Osteocyte (in vitro differentiated cells): Measurements from ENCODE around the gene AP2A2. TPM values are rescaled to one million over a fixed set of nuclear protein-coding genes. Genes with fewer than 3 reads are reported as not detected.

Experiments used
- DNase-seq: peaks from one replicate; pipeline ENCODE4 v3.0.0; 2021; ENCODE audit warnings: mixed read lengths; ENCODE audit not compliant: unreplicated experiment; ENCODE audit errors: extremely low spot score
- H3K27ac Mint-ChIP-seq: one replicate; pipeline ENCODE4 v1.8.0; 2021; ENCODE audit warnings: mild to moderate bottlenecking, mixed read lengths; ENCODE audit not compliant: unreplicated experiment
- H3K27me3 Mint-ChIP-seq: one replicate; pipeline ENCODE4 v1.8.0; 2021; ENCODE audit warnings: mixed read lengths; ENCODE audit not compliant: unreplicated experiment
- H3K36me3 Mint-ChIP-seq: one replicate; pipeline ENCODE4 v1.8.0; 2021; ENCODE audit warnings: mixed read lengths; ENCODE audit not compliant: unreplicated experiment
- H3K4me1 Mint-ChIP-seq: one replicate; pipeline ENCODE4 v1.8.0; 2021; ENCODE audit warnings: mixed read lengths; ENCODE audit not compliant: unreplicated experiment
- H3K4me3 Mint-ChIP-seq: one replicate; pipeline ENCODE4 v1.8.0; 2021; ENCODE audit warnings: mild to moderate bottlenecking, moderate library complexity, mixed read lengths; ENCODE audit not compliant: unreplicated experiment
- H3K9me3 Mint-ChIP-seq: one replicate; pipeline ENCODE4 v1.8.0; 2021; ENCODE audit warnings: mixed read lengths; ENCODE audit not compliant: unreplicated experiment
- total RNA-seq: library from RNA; stranded (reverse); gene quantifications from 2 replicates; pipeline ENCODE4 v1.2.1, GENCODE V29; 2021
- TF ChIP-seq, protein P1 (sequence below): fragments of 200-600 bp; sonication (generic); IDR thresholded peaks from 2 replicates; pipeline ENCODE4 v1.5.0; 2021; ENCODE audit warnings: antibody characterized with exemption, mild to moderate bottlenecking, moderate library complexity

The AP2A2 gene
- total RNA-seq, 1 donor from 2014 or later = 102 TPM

DNA sequence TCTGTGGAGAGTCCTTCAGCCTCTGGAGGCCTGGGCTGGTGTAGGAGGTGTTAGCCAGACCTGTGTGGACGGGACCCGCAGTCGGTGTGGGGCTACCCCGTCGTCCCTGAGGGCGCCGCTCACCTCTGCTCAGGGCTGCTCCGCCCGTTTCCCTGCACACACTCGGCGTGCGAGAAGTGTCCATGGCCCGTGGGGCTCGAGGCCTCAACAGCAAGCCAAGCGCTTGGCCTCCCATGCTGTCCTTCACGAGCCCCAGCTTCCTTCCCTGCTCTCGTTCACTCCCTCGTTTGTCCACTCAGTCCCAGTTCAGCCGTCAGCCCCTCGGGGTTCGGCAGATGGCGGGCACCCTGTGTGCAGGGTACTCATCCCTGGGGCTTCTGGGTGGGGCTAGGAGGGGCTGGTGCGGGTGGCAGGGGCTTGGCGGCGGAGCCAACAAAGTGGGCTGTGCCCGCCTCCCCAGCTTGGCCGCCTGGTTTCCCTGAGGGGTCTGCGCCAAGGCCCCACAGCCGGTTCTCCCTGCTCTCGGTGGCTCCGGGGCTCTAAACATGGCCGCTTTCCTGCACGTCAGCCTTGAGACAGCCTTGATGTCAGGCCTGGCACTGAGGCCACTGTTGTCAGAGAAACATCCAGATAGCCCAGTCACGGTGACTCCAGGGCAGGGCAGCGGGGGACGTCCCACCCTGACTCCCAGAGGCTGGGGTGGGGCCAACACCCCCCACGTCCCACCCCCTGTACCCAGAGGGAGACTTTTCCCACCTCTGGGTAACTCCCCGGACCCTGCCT is 107.5 kb downstream of the AP2A2 start:
- H3K9me3 Mint-ChIP-seq = no peaks in the 10 kb centered on the region
- H3K4me1 Mint-ChIP-seq = no peaks in the 10 kb centered on the region
- DNase-seq = no peak
- no peak overlapping the region for H3K27ac Mint-ChIP-seq
- no peak overlapping the region for H3K4me3 Mint-ChIP-seq
- no peaks in the 10 kb centered on the region for H3K27me3 Mint-ChIP-seq
- TF ChIP-seq, protein P1, sequence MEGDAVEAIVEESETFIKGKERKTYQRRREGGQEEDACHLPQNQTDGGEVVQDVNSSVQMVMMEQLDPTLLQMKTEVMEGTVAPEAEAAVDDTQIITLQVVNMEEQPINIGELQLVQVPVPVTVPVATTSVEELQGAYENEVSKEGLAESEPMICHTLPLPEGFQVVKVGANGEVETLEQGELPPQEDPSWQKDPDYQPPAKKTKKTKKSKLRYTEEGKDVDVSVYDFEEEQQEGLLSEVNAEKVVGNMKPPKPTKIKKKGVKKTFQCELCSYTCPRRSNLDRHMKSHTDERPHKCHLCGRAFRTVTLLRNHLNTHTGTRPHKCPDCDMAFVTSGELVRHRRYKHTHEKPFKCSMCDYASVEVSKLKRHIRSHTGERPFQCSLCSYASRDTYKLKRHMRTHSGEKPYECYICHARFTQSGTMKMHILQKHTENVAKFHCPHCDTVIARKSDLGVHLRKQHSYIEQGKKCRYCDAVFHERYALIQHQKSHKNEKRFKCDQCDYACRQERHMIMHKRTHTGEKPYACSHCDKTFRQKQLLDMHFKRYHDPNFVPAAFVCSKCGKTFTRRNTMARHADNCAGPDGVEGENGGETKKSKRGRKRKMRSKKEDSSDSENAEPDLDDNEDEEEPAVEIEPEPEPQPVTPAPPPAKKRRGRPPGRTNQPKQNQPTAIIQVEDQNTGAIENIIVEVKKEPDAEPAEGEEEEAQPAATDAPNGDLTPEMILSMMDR = no peak
- H3K36me3 Mint-ChIP-seq = no peaks in the 10 kb centered on the region

DNA sequence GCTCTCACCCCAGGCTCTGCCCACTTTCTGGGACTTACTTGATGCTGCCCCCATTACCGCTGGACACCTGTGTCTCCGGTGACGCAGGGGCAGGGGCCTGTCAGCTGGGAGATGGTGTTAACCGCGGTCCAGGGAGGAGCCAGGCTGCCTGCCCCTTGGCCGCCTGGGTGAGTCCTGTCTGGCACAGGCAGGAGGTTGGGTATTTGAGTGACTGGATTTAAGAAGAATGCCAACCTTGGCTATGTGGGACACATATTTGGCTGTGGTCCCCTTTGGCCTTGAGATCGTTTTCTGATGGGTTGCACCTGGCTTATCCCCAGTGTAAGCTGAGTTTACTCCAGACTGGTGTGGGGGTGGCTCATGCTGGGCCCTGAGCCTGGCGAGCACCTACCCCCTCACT is 108.3 kb downstream of the AP2A2 start:
- TF ChIP-seq, protein P1 = no peak
- no peak for DNase-seq
- no peaks in the 10 kb centered on the region for H3K4me1 Mint-ChIP-seq
- no peaks in the 10 kb centered on the region for H3K36me3 Mint-ChIP-seq
- H3K9me3 Mint-ChIP-seq = no peaks in the 10 kb centered on the region
- no peak overlapping the region for H3K4me3 Mint-ChIP-seq
- H3K27me3 Mint-ChIP-seq = no peaks in the 10 kb centered on the region
- no peak overlapping the region for H3K27ac Mint-ChIP-seq

DNA sequence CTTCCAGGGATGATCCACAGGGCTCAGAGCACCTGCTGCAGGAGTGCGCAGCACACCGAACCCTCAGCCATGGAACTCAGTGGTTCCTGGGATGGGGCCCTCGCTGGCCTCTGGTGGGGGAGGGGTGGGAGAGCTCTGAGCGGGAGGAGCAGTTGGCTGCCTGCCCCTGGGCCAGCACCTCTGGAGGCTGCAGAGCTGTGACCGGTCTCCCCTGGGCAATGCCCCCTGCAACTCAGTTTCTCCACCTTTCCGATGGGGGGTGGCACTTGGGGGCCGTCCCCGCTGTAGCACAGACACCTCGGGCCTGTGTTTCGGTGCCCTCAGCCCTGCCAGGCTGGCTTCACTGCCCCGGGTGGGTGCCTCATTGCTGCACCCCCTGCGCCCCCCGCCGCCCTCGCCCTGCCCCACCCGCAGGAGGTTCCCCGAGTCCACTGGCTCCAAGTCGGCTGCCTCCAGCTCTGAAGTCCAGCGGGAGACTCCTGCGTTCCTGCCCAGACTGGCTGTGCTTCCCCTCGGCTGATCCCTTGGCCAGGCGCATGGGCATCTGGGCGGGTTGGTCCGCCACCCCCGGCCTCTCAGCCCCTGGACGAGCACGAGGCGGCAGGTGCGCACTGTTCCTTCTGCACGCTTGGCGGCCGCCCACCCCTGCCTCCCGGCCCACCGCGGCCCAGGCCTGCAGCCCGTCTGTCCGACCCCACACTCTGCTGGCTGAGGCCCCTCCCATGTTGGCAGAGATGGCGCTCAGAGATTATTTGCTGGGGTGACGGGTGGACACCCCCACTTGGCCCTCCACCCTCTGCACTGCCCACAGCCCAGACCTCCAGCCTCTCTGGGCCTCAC is 109.0 kb downstream of the AP2A2 start:
- TF ChIP-seq, protein P1 = no peak
- Mint-ChIP-seq H3K27me3 (no peaks in the 10 kb centered on the region), H3K27ac (no peak overlapping the region), H3K4me3 (no peak overlapping the region), H3K9me3 (no peaks in the 10 kb centered on the region), H3K36me3 (no peaks in the 10 kb centered on the region), H3K4me1 (no peaks in the 10 kb centered on the region)
- DNase-seq = no peak

DNA sequence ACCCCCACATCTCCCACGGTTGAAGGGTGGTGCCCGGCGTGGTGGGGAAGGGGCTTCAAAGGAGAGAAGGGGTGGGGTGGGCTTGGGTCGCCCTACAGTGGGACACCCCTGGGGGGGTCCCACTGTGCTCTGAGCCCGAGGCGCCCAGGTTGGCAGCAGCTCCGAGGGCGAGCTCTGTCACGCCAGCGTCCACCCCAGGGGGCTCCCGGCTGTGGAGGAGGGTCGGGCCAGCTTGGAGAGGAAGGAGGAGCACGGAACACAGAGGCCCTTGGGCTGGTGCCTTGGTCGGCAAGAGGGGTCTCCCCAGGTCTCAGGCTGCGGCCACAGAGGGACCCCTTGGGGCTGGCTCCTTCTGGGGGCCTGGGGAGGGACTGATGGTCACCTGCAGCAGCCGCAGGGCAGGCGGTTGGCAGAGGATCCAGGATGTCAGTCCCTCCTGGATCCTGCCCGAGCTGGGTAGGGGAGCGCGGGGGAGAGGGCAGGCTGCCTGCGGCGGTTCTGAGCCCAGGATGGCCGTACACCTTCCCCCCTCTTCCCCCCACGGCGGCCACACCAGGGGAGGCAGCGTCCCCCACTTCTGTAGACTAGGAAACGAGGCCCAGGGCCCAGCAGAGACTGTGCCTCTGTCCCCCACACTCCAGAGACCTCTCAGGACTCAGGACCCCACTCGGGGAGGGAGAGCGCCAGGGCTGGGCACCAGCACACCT is 110.1 kb downstream of the AP2A2 start:
- no peaks in the 10 kb centered on the region for H3K9me3 Mint-ChIP-seq
- no peak overlapping the region for H3K27ac Mint-ChIP-seq
- H3K27me3 Mint-ChIP-seq = no peaks in the 10 kb centered on the region
- DNase-seq = no peak
- H3K4me3 Mint-ChIP-seq = no peak overlapping the region
- TF ChIP-seq, protein P1 = no peak
- no peaks in the 10 kb centered on the region for H3K36me3 Mint-ChIP-seq
- H3K4me1 Mint-ChIP-seq = no peaks in the 10 kb centered on the region
